SU-DHL-6 (cell line): ENCODE measurements around the gene MSANTD1.

Experiments used
- H2AFZ ChIP-seq: fragments of 200-600 bp; sonication (generic); 2 replicates; pipeline ENCODE4 v1.6.1; 2014; ENCODE audit warnings: low read depth, mild to moderate bottlenecking, moderate library complexity, mixed read lengths, antibody characterized with exemption, low read length; ENCODE audit not compliant: severe bottlenecking
- H3F3A ChIP-seq: fragments of 200-600 bp; shearing (Covaris generic); 2 replicates; pipeline ENCODE4 v1.6.0; 2016; ENCODE audit warnings: antibody characterized with exemption, mild to moderate bottlenecking; ENCODE audit not compliant: insufficient read depth
- H3K27ac ChIP-seq: fragments of 200-600 bp; sonication (generic); 2 replicates; pipeline ENCODE4 v1.5.1; 2016; ENCODE audit warnings: low read depth, mild to moderate bottlenecking, low read length, moderate library complexity, mixed read lengths
- H3K27me3 ChIP-seq: fragments of 200-600 bp; sonication (generic), shearing (Covaris generic); 2 replicates; pipeline ENCODE4 v1.6.0; 2014; ENCODE audit warnings: mild to moderate bottlenecking, low read length
- H3K36me3 ChIP-seq: fragments of 200-600 bp; sonication (generic); 2 replicates; pipeline ENCODE4 v1.6.1; 2014; ENCODE audit warnings: mild to moderate bottlenecking, low read length, mixed read lengths
- H3K4me2 ChIP-seq: fragments of 300-600, 200-600 bp; shearing (Covaris generic), sonication (generic); 2 replicates; pipeline ENCODE4 v1.6.0; 2014; ENCODE audit warnings: low read length, low read depth, mild to moderate bottlenecking; ENCODE audit not compliant: poor library complexity, severe bottlenecking
- H3K4me3 ChIP-seq: fragments of 200-600 bp; sonication (generic); 2 replicates; pipeline ENCODE4 v1.5.1; 2014; ENCODE audit warnings: antibody characterized with exemption, low read length, mild to moderate bottlenecking, mixed read lengths; ENCODE audit not compliant: insufficient read depth, poor library complexity, severe bottlenecking
- H3K79me2 ChIP-seq: fragments of 200-600 bp; sonication (generic); 2 replicates; pipeline ENCODE4 v1.6.1; 2014; ENCODE audit warnings: mild to moderate bottlenecking, low read length, moderate library complexity; ENCODE audit not compliant: insufficient read depth
- H3K9ac ChIP-seq: fragments of 200-600 bp; sonication (generic); 2 replicates; pipeline ENCODE4 v1.7.0; 2014; ENCODE audit warnings: mild to moderate bottlenecking, low read length
- H3K9me2 ChIP-seq: fragments of 200-600 bp; sonication (generic); replicated peaks from 2 replicates; pipeline ENCODE4 v1.6.1; 2014; ENCODE audit warnings: low read length; ENCODE audit not compliant: insufficient read depth
- H3K9me3 ChIP-seq: fragments of 200-600 bp; sonication (generic); 2 replicates; pipeline ENCODE4 v1.6.1; 2014; ENCODE audit warnings: low read length, mixed read lengths; ENCODE audit not compliant: insufficient read depth
- H4K20me1 ChIP-seq: fragments of 200-600 bp; sonication (generic); 2 replicates; pipeline ENCODE4 v1.6.1; 2014; ENCODE audit warnings: low read depth, mild to moderate bottlenecking, antibody characterized with exemption, low read length, moderate library complexity, mixed read lengths
- EZH2phosphoT487 ChIP-seq: fragments of 200-600 bp; sonication (generic), shearing (Covaris generic); conservative IDR thresholded peaks from 2 replicates; pipeline ENCODE4 v1.6.1; 2018; ENCODE audit warnings: mild to moderate bottlenecking, antibody characterized with exemption, low read length, moderate library complexity, mixed read lengths
- TF ChIP-seq, protein P1 (sequence below): fragments of 200-600 bp; sonication (generic); IDR thresholded peaks from one replicate; pipeline ENCODE4 v1.5.1; 2017; ENCODE audit warnings: antibody characterized with exemption, mild to moderate bottlenecking, low read length, moderate library complexity; ENCODE audit not compliant: insufficient read depth, poor library complexity, severe bottlenecking

Gene MSANTD1

DNA sequence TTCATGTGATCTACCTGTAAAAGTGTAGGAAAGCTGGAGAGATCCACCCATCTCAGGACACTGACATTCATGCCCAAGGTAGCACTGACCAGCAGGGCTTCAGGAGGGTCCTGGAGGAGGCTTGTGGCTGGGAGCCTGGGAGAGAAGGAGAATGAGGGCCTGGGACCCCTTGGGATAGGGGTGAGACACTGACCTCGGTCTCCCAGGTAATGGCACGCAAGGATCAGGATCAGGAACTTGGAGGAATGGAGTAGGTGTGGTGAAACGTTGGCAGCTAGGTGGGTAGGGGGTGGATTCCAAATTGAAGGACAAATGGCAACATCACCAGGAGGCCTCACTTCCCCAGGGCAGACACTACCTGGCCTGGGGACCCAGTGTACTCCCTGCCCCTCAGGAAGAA, 31.5 kb downstream of the MSANTD1 start:
- no peaks in the 10 kb centered on the region for H3F3A ChIP-seq
- H3K27ac ChIP-seq = no peak overlapping the region
- no peak overlapping the region for H3K9ac ChIP-seq
- no peaks in the 10 kb centered on the region for H3K79me2 ChIP-seq
- H3K4me3 ChIP-seq = no peak overlapping the region
- H3K36me3 ChIP-seq = no peaks in the 10 kb centered on the region
- H4K20me1 ChIP-seq = no peaks in the 10 kb centered on the region
- H2AFZ ChIP-seq = no peak overlapping the region
- no peaks in the 10 kb centered on the region for H3K27me3 ChIP-seq
- TF ChIP-seq, protein P1, sequence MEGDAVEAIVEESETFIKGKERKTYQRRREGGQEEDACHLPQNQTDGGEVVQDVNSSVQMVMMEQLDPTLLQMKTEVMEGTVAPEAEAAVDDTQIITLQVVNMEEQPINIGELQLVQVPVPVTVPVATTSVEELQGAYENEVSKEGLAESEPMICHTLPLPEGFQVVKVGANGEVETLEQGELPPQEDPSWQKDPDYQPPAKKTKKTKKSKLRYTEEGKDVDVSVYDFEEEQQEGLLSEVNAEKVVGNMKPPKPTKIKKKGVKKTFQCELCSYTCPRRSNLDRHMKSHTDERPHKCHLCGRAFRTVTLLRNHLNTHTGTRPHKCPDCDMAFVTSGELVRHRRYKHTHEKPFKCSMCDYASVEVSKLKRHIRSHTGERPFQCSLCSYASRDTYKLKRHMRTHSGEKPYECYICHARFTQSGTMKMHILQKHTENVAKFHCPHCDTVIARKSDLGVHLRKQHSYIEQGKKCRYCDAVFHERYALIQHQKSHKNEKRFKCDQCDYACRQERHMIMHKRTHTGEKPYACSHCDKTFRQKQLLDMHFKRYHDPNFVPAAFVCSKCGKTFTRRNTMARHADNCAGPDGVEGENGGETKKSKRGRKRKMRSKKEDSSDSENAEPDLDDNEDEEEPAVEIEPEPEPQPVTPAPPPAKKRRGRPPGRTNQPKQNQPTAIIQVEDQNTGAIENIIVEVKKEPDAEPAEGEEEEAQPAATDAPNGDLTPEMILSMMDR = no peak
- TF ChIP-seq EZH2phosphoT487 = no peak
- H3K4me2 ChIP-seq = no peak overlapping the region
- H3K9me3 ChIP-seq = no peaks in the 10 kb centered on the region
- H3K9me2 ChIP-seq = no peaks in the 10 kb centered on the region

DNA sequence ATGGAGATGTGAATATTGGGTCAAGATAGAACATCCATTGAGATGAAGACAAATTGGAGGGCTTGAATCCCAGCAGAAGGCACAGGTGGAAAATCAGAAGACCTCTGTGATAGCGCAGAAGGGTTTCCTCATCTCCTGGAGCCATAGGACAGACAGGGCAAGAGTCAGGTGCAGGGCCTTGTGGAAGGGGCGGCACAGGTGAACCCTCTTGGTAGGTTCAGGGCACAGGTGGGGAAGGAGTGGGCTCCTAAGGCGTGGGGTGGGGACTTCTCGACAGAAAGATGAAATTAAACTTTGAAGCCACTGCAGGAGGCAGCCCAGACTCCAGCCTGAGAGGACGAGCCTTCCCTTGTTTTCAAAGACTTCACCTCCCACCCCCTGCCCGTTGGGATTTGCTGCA, 34.5 kb downstream of the MSANTD1 start:
- no peak for TF ChIP-seq EZH2phosphoT487
- TF ChIP-seq, protein P1 = no peak
- Histone ChIP-seq H3K4me3 (no peak overlapping the region), H3K27me3 (no peaks in the 10 kb centered on the region), H4K20me1 (no peaks in the 10 kb centered on the region), H3K4me2 (no peak overlapping the region), H3K27ac (no peak overlapping the region), H3F3A (no peaks in the 10 kb centered on the region), H3K9me3 (no peaks in the 10 kb centered on the region), H2AFZ (no peak overlapping the region), H3K79me2 (no peaks in the 10 kb centered on the region), H3K9me2 (no peaks in the 10 kb centered on the region), H3K36me3 (no peaks in the 10 kb centered on the region), H3K9ac (no peak overlapping the region)

DNA sequence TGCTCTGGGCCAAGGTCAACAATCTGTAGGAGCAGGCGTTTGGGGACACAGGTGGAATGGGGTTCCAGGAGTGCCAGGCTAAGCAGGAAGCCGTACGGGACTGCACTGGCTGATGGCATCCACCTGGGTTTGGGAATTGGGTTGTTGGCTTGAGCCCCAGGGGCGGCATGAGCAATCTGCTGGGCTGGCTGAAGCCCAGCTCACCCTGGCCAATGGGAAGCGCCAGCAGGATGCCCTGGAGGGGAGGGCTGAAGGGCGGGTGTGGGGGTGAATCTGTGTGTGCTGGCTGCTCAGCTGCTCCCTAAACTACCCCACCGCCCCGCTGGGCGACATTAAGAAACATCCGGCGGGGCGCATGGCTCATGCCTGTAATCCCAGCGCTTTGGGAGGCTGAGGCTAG, 35.0 kb downstream of the MSANTD1 start:
- H3K4me3 ChIP-seq = no peak overlapping the region
- no peak overlapping the region for H3K9ac ChIP-seq
- H3K9me3 ChIP-seq = no peaks in the 10 kb centered on the region
- no peak overlapping the region for H3K4me2 ChIP-seq
- H3K9me2 ChIP-seq = no peaks in the 10 kb centered on the region
- no peaks in the 10 kb centered on the region for H3K27me3 ChIP-seq
- TF ChIP-seq EZH2phosphoT487 = no peak
- TF ChIP-seq, protein P1 = no peak
- H3F3A ChIP-seq = no peaks in the 10 kb centered on the region
- no peaks in the 10 kb centered on the region for H3K36me3 ChIP-seq
- H3K27ac ChIP-seq = no peak overlapping the region
- no peaks in the 10 kb centered on the region for H3K79me2 ChIP-seq
- no peaks in the 10 kb centered on the region for H4K20me1 ChIP-seq
- H2AFZ ChIP-seq = no peak overlapping the region
